ENCODE results near the gene UGT2B7. TPM values are rescaled to one million over a fixed set of nuclear protein-coding genes. Genes with fewer than 3 reads are reported as not detected.

The UGT2B7 gene
- polyA plus RNA-seq, 10 donors, result 0.13 to 0.98 (median 0.40) TPM; not detected in 1

- DNase-seq, result no peak
Measured at GRCh38 chr4:69154021-69154420, 57.7 kb downstream of the UGT2B7 start.

GRCh38 chr4:69156913-69157312, 60.6 kb downstream of the UGT2B7 start:
- DNase-seq, result no peak

Other genes with a start within 250 kb of the UGT2B7 start
- under 1 TPM in 1 of 10 donors, not detected in 9; 0.30 TPM for gene UGT2A3, start 144.7 kb upstream of the UGT2B7 start, polyA plus RNA-seq (ENCODE audit: insufficient read length in 10 of 10)
- gene UGT2B11, start 118.3 kb downstream of the UGT2B7 start, polyA plus RNA-seq (ENCODE audit: insufficient read length in 10 of 10), result not detected
- not detected for gene UGT2B28, start 184.0 kb downstream of the UGT2B7 start, polyA plus RNA-seq (ENCODE audit: insufficient read length in 10 of 10)